Measurements from ENCODE around the gene ADCY1. TPM values are rescaled to one million over a fixed set of nuclear protein-coding genes. Genes with fewer than 3 reads are reported as not detected.
A peak's percentile ranks its signal among the peaks of the same experiment; 100 is the strongest.

ADCY1 gene
- total RNA-seq, 1 donor from 2014 or later, result 0.17 TPM

DNA sequence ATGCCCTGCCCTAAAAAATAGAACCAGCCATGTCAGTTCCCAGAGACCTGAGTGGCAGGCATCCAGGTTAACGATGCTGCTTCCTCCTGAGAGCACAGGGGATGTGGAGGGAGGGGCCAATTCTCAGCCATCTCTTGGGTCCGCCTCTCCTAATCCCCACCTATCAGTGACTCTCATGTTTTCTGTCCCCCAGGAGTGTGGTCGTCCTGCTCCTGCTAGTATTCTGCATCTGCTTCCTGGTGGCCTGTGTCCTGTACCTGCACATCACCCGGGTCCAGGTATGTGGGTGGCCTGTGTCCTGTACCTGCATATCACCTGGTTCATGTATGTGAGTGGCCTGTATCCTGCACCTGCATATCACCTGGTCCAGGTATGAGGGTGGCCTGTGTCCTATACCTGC, 105.3 kb downstream of the ADCY1 start:
- DNase-seq, result no peak

- DNase-seq, result no peak
These were observed 106.6 kb downstream of the ADCY1 start for GRCh38 chr7:45680776-45681175.

DNA sequence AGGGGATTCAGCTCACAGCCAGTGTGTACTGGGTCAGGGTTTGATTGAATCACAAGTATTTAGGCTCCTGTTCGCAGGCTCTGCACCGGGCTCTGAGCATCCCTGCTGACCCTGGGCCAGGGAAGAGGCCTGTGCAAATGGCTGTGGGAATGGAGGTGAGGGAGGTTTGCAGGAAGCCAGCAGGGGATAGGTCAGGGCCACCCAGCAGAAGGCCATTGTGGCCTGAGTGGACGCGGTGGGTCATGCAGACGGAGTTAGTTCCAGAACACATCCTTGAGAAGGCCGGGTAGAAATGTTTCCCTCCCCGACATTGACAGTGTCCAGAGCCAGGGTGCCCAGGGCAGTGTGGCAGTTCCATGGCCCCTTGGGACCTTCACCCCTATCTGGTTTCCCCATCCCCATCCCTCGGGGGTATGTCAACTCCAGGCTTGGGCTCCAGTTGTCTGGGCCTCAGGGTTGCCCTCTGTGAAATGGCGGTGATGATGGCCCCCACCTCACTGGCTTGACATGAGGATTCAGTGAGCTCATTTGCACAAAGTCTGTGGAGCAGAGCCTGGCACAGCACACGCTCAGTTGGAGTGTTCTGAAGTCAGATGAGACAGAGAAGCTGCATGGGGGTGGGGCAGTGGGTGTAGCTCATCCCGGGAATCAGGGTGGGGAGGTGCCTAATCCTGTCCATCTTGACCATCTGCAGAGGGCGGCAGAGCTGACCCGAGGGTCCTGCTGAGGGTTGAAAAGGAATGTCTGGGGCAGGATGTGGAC, 107.6 kb downstream of the ADCY1 start:
- DNase-seq, result no peak

GRCh38 chr7:45682358-45682735, 108.2 kb downstream of the ADCY1 start:
- no peak for DNase-seq

DNA sequence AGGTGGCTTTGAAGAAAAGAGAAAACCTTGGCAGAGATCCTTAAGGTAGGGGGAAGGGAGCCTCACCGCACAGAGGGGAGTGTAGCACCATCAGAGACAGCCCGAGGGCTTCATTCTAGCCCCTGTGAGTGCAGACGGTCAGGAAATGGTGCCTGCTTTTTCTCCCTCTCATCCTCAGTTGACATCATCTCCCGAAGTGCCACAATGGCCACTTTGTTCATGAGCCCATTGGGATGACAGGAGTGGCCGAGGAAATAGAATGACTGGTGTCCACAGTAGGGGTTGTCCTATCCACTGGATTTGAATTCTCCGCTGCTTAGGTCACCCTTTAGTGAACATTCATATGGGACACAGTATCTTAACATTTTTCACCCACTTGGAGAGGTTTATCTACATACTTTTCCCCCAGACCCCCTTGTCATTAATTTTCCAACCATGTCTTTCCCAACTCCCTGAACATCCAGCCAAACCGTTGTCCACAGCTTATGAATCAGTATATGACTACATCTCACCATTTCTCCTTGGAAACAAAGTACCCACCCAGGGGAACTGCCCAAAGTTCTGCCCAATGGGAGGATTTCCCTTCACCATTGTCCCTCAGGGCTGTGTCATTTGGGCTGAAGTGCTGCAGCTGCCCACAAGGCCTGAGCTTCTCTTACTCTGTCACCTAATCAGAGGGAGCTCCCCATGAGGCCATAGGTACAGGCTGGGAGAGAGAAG, 108.8 kb downstream of the ADCY1 start:
- no peak for DNase-seq

DNA sequence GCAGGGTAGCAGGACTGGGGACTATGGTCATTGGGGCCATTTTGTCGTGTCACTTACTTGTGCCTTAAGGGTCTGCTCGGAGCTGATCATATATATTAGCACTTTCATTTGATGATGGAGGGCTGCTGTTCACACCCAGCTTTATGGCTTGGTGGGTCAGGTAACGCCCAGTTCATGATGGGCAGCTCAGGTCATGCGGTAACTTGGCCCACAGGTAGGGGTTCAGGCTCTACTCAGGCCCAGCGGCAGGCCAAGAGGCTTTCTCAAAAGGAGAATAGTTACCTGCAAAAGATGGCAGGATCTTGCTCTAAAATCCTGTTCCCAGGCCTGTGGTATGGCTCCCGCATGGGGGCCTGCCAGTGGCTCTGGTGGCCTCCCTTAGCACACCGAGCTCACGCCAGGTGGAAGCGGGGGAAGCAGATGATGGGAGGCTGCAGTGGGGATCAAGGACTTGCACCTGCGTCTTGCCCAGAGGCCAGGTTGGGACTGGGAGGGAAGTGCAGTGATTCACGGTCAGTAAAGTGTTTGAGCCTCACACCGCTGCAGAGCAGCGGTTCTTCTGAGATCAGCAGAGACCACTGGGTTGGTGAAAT, 109.5 kb downstream of the ADCY1 start:
- no peak for DNase-seq

- DNase-seq, result peak; percentile 32
These were observed 110.9 kb downstream of the ADCY1 start for GRCh38 chr7:45684910-45685618.

DNA sequence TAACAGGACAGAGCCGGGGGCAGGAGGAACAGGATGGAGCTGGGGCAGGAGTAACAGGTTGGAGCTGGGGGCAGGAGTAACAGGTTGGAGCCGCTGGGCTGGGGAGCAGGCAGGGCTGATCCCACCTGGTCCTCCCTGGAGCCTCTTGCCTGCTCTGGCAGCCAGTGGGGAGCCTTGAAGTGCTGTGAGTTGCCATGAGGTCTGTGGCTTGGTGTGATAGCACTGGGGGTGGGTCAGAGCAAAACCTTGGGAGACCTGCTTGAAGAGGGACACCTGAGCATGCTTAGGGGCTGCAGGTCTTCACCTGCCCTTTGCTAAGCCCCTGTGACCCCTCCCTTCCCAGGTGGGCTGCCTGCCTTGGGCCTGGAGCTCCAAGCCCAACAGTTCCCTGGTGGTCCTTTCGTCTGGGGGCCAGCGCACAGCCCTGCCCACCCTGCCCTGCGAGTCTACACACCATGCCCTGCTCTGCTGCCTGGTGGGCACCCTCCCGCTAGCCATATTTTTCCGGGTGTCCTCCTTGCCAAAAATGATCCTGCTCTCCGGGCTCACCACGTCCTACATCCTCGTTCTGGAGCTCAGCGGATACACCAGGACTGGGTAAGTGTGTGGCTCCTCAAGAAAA, 111.6 kb downstream of the ADCY1 start:
- DNase-seq, result no peak

DNA sequence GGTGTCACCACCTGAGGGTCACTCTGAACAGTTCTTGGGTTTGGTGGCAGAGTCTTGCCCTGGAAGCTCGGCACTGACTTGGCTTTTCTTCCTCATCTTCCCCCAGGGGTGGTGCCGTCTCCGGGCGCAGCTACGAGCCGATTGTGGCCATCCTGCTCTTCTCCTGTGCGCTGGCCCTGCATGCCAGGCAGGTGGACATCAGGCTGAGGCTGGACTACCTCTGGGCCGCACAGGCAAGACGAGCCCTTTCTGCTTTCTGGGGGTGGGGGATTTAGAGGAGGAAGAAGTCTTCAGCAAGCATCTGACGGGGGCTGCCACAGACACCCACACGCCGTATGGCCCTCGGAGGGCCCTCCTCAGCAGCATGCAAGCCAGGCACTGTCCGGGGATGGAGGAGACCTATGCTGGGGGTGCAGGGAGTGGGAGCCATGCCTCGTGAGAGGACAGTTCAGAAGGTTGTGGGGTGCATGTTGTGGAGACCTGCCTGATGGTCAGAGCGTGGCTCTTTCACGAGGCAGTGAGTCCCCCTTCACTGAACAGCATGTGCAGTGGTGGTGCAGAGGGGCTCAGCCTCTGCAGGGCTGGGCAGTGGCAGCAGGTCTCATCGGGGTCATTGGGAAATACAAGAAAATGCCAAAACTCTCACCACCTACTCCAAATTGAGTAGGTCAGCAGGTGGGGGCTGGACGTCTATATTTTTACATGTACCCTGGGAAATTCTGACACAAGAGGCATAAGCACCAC, 112.4 kb downstream of the ADCY1 start:
- DNase-seq, result no peak

GRCh38 chr7:45687185-45687560, 113.0 kb downstream of the ADCY1 start:
- no peak for DNase-seq

DNA sequence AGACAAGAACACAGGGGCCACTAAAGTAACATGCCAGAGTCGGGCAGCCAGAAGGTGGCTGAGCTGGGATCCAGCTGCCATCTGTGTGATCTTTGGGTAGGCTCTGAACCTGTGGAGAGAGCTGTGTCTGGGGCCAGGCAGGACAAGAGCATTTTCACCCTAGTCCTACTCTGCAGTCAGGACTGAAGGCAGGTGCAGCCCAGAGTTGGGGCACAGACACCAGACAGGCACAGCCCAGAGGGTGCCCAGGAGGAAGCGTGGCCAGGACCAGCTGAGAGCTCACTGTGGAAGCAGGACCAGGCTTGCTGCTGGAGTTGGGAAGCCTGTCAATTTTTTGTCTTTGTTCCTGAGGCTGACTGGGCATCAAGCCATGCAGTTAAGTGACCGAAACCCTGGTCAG, 113.6 kb downstream of the ADCY1 start:
- DNase-seq, result no peak

DNA sequence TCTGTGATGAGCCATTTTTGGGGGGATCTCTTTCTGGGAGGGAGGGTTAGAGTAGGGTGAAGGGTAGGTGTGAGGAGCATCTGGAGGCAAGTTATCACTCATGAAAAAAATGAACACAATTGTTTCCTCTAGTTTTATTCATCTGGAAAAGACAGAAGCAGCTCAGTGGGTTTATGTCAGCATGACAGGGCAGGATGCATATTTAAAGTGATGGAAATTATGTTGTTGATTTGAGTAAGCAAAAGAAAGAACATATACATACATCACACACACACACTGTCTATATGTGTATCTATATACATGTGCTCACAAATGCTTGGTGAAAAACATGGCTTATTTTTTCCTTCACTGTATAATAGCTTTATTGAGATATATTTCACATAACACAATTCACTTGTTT, 114.2 kb downstream of the ADCY1 start:
- no peak for DNase-seq

GRCh38 chr7:45689011-45689796, 115.0 kb downstream of the ADCY1 start:
- peak; percentile 64 for DNase-seq

DNA sequence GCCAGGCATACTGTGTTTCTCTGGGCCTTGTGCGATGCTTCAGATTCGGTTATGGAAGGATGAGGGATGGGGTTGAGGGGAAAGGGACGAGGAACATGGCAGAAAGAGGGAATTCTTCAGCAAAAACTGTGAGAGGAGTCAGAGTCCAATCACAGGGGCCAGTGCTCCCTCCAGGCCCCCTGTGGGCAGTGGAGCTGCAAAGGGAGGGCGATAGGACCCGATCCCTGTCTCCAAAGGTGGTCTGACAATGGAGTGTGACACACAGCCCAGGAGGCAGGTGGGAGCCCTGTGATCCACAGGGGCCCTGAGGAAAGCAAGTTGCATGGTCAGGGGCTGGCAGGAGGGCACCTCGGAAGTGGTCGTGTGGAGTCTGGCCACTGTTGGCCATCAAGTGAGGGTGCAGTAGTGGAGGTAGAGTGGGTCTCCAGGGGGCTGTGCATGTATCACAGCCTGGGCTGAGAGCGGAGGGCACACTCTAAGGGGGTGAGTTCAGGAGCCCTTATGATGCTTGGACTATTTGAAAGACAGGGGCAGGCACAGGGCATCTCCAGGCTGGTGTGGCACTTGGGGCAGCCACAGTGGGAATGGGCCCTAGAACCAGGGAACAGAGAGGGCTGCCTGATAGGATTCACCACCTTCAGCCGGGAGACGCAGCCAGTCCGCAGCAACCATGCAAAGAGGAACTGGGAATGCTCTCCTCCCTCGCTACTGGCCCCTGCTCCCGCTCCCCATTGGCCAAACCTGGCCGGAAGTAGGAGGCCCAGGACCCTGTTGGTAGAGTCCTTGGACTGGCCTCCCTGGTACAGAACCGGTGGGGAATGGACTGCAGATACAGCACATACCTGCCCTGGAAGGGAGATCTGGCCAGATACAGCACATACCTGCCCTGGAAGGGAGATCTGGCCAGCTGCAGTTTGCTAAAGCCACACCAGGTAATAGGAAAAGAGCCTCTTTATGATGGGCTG, 115.9 kb downstream of the ADCY1 start:
- no peak for DNase-seq

DNA sequence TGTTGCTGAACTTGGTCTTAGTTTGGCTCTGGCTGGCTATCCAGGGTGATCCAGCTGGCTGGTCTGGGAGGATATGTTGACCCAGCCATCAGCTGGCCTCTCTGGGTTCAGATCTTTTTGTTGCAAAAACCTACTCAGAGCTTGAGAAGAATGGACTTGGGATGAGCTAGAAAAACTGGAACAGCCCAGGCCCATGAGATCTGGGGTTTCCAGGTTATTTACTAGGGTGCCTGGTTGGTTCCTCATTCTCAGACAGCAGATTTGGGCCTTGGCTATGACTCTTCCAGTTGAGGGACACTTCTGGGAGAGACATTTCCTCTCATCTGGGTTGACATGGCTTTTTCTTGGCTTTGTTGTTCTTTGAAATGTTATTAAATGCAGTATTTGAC, 116.6 kb downstream of the ADCY1 start:
- DNase-seq, result no peak

GRCh38 chr7:45691155-45691656, 117.0 kb downstream of the ADCY1 start:
- no peak for DNase-seq

- DNase-seq, result no peak
These were observed 117.9 kb downstream of the ADCY1 start for GRCh38 chr7:45692031-45692430.

DNA sequence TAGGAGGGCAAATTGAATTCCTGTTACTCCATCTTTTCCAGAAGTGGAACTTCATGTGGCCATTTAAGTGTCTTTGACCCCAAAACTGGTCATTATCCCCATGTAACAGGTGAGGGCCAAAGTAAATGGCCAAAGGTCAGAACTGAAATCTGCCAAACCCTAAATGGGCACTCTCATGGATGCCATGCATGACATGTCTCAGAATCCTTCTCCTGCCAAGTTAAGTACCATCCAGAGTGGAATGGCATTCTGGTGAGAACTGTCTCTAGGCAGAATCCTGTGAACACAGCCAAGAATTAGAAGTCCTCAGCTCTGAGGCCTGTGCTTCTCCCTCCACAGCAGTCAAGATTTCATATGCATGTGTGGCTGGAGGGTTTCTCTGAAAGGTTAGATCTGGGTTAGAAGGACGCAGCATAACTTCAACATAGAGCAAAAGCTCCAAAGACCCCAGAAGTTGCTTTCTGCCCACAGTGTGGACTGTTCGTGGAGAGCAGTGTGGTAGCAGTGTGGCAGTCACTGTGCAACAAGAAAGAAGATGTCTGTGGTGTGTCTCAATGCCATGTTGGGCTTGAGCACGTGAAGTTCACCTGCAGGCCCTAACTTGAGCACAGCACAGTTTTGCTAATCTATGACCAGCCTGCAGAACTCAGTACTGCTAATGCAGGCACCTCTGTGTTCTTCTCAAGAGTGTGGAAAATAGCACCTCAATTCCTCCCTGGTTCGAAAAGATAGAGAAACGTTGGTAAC, 121.3 kb downstream of the ADCY1 start:
- DNase-seq, result no peak

- DNase-seq, result no peak
These were observed 122.3 kb downstream of the ADCY1 start for GRCh38 chr7:45696476-45696875.

Measured in dermis blood vessel endothelial cell (primary cell).